ENCODE data around the gene SHB. TPM values are rescaled to one million over a fixed set of nuclear protein-coding genes. Genes with fewer than 3 reads are reported as not detected.

The SHB gene
- total RNA-seq, 1 donor from 2014 or later = 16.7 TPM

DNA sequence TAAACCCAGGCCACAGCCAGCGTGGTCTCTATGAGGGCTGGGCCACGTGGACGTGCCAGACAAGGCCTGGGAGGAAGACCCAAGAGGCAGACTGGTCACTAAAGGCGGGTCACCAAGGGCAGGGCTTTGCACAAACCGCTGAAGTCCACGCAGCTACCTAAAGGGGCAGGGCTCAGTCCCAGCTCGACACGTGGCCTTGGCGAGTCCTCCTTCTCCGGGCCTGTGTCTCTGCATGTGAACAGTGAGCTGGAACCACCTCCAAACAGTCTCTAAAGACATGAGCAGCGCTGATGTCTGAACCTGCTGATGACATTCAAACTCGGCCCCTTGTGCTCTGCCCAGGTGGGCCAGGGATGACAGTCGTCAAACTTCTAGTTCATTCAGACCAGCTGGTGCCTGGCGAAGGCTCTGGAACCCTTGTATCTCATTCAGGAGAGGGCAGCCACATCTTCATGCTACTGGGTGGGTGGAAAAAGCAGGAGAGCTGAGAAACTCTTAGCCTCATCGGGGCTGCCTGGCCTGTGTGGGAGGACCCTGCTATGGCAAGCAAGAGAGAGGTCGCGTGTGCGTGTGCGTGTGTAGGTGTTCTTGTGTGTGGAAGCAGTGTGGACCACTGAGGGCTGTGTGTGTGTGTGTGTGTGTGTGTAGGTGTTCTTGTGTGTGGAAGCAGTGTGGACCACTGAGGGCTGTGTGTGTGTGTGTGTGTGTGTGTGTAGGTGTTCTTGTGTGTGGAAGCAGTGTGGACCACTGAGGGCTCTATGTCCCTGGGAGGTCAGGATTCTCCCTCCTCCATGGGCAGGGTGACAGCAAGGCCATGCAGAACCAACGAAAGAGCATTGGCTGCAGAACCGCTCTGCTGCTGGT is 151.0 kb downstream of the SHB start:
- no peak for DNase-seq (ENCODE audit: extremely low spot score, unreplicated experiment)
- Mint-ChIP-seq H3K9me3 (ENCODE audit: unreplicated experiment) (no peaks in the 10 kb centered on the region), H3K27ac (ENCODE audit: unreplicated experiment) (no peak overlapping the region), H3K36me3 (ENCODE audit: unreplicated experiment) (peaks cover 9% of the 10 kb centered on the region), H3K27me3 (ENCODE audit: unreplicated experiment) (no peaks in the 10 kb centered on the region), H3K4me1 (ENCODE audit: unreplicated experiment) (peaks cover 14% of the 10 kb centered on the region), H3K4me3 (ENCODE audit: unreplicated experiment) (no peak overlapping the region)
- TF ChIP-seq, protein P1, sequence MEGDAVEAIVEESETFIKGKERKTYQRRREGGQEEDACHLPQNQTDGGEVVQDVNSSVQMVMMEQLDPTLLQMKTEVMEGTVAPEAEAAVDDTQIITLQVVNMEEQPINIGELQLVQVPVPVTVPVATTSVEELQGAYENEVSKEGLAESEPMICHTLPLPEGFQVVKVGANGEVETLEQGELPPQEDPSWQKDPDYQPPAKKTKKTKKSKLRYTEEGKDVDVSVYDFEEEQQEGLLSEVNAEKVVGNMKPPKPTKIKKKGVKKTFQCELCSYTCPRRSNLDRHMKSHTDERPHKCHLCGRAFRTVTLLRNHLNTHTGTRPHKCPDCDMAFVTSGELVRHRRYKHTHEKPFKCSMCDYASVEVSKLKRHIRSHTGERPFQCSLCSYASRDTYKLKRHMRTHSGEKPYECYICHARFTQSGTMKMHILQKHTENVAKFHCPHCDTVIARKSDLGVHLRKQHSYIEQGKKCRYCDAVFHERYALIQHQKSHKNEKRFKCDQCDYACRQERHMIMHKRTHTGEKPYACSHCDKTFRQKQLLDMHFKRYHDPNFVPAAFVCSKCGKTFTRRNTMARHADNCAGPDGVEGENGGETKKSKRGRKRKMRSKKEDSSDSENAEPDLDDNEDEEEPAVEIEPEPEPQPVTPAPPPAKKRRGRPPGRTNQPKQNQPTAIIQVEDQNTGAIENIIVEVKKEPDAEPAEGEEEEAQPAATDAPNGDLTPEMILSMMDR (IDR thresholded peaks at IDR 0.05) = no peak

- Mint-ChIP-seq H3K36me3 (ENCODE audit: unreplicated experiment) (peaks cover 9% of the 10 kb centered on the region), H3K4me3 (ENCODE audit: unreplicated experiment) (no peak overlapping the region), H3K4me1 (ENCODE audit: unreplicated experiment) (peaks cover 11% of the 10 kb centered on the region), H3K9me3 (ENCODE audit: unreplicated experiment) (no peaks in the 10 kb centered on the region), H3K27me3 (ENCODE audit: unreplicated experiment) (no peaks in the 10 kb centered on the region), H3K27ac (ENCODE audit: unreplicated experiment) (no peak overlapping the region)
- TF ChIP-seq, protein P1 (IDR thresholded peaks at IDR 0.05) = no peak
- no peak for DNase-seq (ENCODE audit: extremely low spot score, unreplicated experiment)
These were observed 151.7 kb downstream of the SHB start for GRCh38 chr9:37917313-37917731.

DNA sequence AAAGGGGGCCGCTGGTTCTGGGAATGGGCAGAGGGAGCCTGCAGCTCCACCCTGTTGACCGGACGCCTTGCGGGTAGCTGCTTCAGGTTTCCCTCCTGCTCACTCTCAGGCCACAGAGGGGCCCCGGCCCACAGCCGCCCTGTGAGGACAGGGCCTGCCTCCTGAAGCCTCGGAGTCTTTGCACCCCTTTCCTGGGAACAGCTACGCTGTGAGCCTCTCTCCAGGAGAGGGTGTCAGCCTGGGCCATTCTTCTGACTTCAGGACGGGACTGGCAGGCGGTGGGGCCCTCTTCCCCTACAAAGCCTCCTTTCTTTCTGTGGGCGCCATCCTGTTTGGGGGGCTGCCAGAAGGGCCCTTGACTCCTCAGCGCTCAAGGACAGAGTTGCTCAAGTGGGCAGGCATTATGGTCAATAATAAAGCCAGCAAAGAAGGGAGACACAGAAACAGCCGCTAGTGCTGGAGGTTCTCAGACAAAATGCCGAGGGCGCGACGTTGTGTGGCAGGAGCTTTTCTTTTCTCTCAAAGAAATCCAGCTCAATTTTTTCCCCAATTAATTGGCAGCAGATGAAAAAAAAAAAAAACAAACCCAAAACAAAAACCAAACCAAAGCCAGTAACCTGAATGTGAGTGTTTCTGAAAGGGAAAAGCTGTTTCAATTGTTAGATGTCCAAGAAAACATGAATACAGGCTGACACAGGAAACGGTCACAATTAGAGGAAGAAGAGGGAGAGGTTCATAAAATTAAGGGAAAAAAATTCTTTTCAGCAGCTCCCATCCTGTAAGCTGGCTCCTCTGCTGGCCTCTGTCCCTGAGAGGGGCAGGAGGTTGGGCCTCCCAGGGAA is 152.3 kb downstream of the SHB start:
- H3K9me3 Mint-ChIP-seq (ENCODE audit: unreplicated experiment) = no peaks in the 10 kb centered on the region
- no peak overlapping the region for H3K4me3 Mint-ChIP-seq (ENCODE audit: unreplicated experiment)
- TF ChIP-seq, protein P1 (IDR thresholded peaks at IDR 0.05) = no peak
- no peaks in the 10 kb centered on the region for H3K27me3 Mint-ChIP-seq (ENCODE audit: unreplicated experiment)
- H3K4me1 Mint-ChIP-seq (ENCODE audit: unreplicated experiment) = peaks cover 7% of the 10 kb centered on the region
- H3K36me3 Mint-ChIP-seq (ENCODE audit: unreplicated experiment) = peaks cover 9% of the 10 kb centered on the region
- no peak for DNase-seq (ENCODE audit: extremely low spot score, unreplicated experiment)
- no peak overlapping the region for H3K27ac Mint-ChIP-seq (ENCODE audit: unreplicated experiment)

- H3K4me1 Mint-ChIP-seq (ENCODE audit: unreplicated experiment) = peaks cover 4% of the 10 kb centered on the region
- no peaks in the 10 kb centered on the region for H3K9me3 Mint-ChIP-seq (ENCODE audit: unreplicated experiment)
- no peak overlapping the region for H3K4me3 Mint-ChIP-seq (ENCODE audit: unreplicated experiment)
- H3K27me3 Mint-ChIP-seq (ENCODE audit: unreplicated experiment) = no peaks in the 10 kb centered on the region
- H3K36me3 Mint-ChIP-seq (ENCODE audit: unreplicated experiment) = peaks cover 7% of the 10 kb centered on the region
- no peak overlapping the region for H3K27ac Mint-ChIP-seq (ENCODE audit: unreplicated experiment)
- no peak for DNase-seq (ENCODE audit: extremely low spot score, unreplicated experiment)
- TF ChIP-seq, protein P1 (IDR thresholded peaks at IDR 0.05) = no peak
These were observed 153.0 kb downstream of the SHB start for GRCh38 chr9:37915911-37916470.

Measured in osteocyte (in vitro differentiated cells).